Inferior parietal cortex (tissue), 1 donor: ENCODE results near the gene CORO2A.
"Not testable (repeated sequence)": the region's sequence is repeated elsewhere in the genome, so short reads cannot be mapped to it uniquely, and the experiment has no call there.

Source experiments
- DNase-seq: peaks from one replicate; pipeline ENCODE4 v3.0.0-alpha.2; 2016; ENCODE audit errors: extremely low spot score

CORO2A gene

DNA sequence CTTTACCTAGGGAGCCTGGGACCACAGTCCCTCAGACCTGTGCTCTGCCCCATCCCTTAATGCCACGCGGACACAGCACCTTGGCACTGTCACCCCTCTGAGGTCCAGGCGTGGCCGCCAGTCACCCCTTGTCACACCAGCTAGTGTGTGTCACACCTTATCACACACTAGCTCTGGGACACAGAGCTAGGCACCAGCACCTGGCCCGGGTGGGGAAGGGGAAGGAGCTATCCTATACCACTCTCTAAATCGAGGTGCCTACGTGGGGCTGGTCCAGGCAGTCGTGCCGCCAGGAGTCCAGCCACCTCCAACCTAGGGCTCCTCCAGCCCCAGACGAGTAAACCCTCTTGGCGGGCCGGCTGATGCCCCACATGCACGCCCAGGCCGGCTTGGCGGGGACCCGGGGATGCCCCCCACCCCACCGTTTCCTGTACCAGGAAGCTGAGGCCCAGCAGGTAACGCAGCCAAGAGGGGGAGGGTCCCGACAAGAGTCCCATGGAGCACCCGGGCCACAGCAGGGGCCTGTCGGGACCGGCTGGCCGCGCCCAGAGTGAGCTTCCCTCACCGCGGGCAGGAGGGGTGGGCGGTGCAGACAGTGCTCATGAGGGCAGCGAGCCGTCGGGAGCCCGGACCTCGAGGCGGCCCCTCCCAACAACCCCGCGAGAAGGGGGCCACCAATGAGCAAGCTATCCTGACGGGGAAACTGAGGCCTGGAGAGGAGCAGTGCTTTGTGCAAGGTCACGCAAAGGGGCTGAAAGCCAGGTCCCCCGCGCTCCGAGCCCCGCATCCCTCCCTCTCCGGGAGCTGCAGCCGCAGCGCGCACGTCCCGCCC lies 550 bp downstream of the CORO2A start:
- no peak for DNase-seq

GRCh38 chr9:98191181-98191608 lies 1.2 kb downstream of the CORO2A start:
- DNase-seq = no peak

- DNase-seq = no peak
Measured at GRCh38 chr9:98190757-98191105, 1.7 kb downstream of the CORO2A start.

- DNase-seq = no peak
Measured at GRCh38 chr9:98189412-98189811, 3.0 kb downstream of the CORO2A start.

- DNase-seq = no peak
Measured at GRCh38 chr9:98187926-98188325, 4.5 kb downstream of the CORO2A start.

- DNase-seq = no peak
Measured at GRCh38 chr9:98186236-98186635, 6.2 kb downstream of the CORO2A start.

DNA sequence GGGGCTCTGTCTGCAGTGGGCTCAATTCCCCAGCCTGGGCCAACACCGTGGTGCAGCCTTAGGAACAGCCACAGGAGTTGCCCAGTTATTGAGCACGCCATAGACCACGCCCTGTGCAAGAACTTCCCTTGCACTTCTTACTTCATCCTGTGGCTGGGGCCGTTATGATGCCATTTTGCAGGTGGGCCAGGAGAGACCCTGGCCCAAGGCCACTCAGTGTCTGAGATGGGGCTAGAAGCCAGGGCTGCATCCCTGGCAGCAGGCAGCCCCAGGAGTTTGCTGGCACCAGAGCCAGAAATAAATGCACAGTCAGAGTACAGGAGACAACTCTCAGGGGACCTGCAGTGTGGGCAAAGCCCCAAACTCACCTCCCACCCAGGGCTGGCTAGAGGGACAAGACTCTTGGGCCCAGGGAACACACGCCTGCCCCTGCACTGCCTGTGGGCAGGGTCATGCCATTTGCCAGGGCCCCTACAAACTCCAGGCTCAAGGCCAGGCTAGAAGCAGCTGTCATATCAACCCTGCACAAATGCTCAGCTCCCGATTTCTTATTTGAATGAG lies 6.7 kb downstream of the CORO2A start:
- DNase-seq = no peak

- no peak for DNase-seq
Measured at GRCh38 chr9:98185021-98185567, 7.3 kb downstream of the CORO2A start.

- no peak for DNase-seq
Measured at GRCh38 chr9:98184326-98184725, 8.1 kb downstream of the CORO2A start.

- DNase-seq = no peak
Measured at GRCh38 chr9:98182889-98183599, 9.4 kb downstream of the CORO2A start.

DNA sequence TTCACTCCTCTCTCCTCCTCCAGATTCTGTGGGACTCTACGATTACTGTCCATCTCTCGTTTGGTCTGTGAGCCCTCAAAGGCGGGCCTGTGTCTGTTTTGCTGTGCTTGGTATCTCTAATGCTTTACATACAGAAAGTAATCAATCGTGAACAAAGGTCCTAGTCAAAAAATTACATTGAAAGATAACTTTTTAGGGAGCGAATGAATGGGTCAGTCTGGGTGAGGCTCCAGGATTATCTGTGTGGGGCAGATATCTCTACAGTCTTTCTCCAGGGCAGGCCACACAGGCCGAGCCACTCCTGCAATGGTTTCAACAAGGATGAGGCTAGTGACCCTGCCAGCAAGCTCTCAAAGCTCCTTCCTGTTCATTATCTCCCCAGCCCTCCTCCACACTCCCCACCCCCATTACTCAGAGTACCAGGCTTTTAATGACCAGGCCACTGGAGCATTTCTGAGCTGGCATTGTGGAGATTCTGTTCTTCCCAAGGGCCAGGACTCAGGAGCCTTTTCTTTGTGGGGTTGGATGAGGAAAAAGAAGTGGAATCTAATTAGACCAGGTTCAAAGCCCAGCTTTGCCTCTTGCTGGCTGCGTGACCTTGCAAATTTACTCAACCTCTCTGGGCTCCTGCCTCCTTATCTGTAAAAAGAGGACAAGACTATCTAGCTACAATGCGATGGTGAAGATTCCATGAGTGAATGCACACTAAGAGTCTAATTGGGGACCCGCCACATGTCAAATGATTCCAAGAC lies 10.2 kb downstream of the CORO2A start:
- no peak for DNase-seq

- no peak for DNase-seq
Measured at GRCh38 chr9:98181746-98182068, 10.7 kb downstream of the CORO2A start.

GRCh38 chr9:98180996-98181395 lies 11.4 kb downstream of the CORO2A start:
- DNase-seq = no peak

- no peak for DNase-seq
Measured at GRCh38 chr9:98178874-98179850, 13.3 kb downstream of the CORO2A start.

DNA sequence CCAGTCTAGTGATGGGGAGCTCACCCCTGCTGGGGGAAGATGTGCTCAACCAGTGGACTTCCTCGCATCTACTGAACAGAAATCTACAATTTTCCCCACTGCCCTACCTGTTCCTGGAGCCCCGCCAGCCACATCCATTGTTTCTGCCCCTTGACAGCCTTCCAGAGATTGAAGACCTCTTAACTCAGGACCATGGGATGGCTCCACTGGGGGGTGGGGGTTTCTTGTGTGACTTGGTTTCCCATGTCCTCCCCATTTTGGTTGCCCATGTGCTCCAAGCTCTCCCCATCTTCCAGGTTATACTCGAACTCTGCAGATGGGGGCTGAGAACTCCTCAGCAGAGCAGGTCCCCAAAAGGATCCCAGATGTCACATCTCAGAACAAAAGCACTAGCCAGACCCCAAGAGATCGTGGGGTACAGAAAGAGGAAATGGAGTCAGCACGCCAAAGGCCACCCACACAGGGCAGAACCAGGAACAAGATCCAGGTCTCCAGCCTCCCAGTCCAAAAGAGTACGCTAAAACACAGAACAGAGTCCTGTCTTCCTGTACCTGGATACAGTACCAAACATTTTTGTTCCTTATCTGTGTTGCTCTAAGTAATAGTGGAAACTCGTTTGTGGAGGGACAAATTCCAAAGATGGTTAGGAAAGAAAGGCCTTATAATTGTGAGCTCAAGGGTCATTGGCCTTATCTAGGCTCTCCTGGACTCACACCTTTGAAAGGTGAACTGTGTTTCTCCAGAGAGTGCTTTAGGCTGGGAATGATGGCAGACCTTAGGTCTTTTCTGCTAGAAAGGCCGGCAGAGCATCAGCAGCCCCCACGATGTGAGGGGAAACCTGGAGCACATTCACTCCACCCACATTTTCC lies 15.8 kb downstream of the CORO2A start:
- DNase-seq = no peak

DNA sequence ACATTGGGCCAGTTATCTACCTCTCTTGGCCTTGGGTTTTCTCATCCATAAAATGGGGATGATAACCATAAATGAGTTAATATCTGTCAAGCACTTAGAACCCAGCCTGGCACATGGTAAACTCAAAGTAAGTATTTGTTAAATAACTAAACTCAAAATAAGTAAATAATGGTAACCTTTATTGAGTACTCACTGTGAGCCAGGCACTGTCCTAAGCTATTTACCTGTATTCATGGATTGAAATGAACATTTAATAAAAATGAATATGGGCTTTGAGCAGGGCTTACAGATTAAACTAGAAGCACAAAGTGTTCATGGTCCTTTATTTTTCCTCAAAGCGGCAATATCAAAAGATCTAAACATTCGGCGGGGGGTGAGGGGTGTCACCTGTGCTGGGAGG lies 16.7 kb downstream of the CORO2A start:
- no peak for DNase-seq

DNA sequence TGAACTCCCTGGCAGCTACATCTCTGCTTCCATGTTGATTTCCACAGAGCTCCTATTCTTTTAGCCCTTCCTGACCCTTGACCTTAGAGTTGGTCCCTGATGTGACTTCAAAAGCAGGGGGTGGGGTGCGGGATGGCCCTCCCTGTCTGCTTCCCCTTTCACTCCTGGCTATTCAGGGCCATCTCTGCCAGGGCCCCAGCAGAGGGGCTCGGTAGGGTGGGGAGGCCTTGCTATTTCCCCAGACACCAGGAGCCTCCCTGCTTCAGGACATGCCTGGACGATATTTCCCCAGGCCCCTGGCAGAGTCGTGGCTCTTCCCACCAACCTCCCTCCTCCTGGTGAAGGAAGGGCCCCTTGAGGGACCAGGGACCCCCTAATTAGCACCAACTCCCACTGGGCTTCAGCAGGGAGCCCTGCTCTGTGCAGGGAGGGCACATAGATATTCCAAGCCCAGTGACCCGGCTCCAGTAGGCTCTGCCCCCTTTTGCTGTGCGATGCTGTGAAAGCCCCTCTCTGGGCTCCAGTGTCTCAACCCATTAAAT lies 17.3 kb downstream of the CORO2A start:
- no peak for DNase-seq

DNA sequence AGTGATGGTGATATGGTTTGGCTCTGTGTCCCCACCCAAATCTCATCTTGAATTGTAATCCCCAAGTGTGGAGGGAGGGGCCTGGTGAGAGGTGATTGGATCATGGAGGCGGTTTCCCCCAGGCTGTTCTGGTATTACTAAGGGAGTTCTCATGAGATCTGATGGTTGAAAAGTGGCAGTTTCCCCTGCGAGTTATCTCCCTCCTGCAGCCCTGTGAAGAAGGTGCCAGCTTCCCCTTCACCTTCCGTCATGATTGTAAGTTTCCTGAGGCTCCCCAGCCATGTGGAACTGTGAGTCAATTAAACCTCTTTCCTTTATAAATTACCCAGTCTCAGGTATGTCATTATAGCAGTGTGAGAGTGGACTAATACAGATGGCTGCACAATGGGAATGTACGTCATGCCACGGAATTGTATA lies 17.9 kb downstream of the CORO2A start:
- not testable (repeated sequence) for DNase-seq

- DNase-seq = no peak
Measured at GRCh38 chr9:98173181-98173580, 19.3 kb downstream of the CORO2A start.

GRCh38 chr9:98172604-98173003 lies 19.8 kb downstream of the CORO2A start:
- no peak for DNase-seq
